ENCODE data around the gene IRX1.

- TF ChIP-seq EZH2 (IDR thresholded peaks at IDR 0.05) (no peak), POLR2AphosphoS5 (IDR thresholded peaks at IDR 0.05; ENCODE audit: borderline replicate concordance, low read depth, low read length) (no peak), FOXP2 (optimal IDR thresholded peaks at IDR 0.05; ENCODE audit: control extremely low read depth, extremely low read length, insufficient read depth) (no peak)
Measured at GRCh38 chr5:3604501-3604900, 8.9 kb downstream of the IRX1 start.
